Stimulated activated CD8-positive, alpha-beta memory T cell treated with anti-CD3 and anti-CD28 coated beads, Interleukin-12 subunit alpha, Interleukin-12 subunit beta, amount 100 ng/mL, for 24 hours (primary cell): ENCODE measurements around the gene MS4A6E.
"Not testable (repeated sequence)": the region's sequence is repeated elsewhere in the genome, so short reads cannot be mapped to it uniquely, and the experiment has no call there.

ENCODE experiments used
- DNase-seq: peaks from one replicate; pipeline ENCODE4 v3.0.0-alpha.2; 2020; ENCODE audit errors: extremely low read depth

MS4A6E gene

GRCh38 chr11:60336767-60337391 lies 9.8 kb downstream of the MS4A6E start:
- DNase-seq = no peak

GRCh38 chr11:60338053-60338452 lies 11.0 kb downstream of the MS4A6E start:
- no peak for DNase-seq

- DNase-seq = no peak
Observed at GRCh38 chr11:60339356-60339755, 12.3 kb downstream of the MS4A6E start.

GRCh38 chr11:60343094-60343704 lies 16.1 kb downstream of the MS4A6E start:
- DNase-seq = no peak

- DNase-seq = no peak
Observed at GRCh38 chr11:60344146-60344545, 17.1 kb downstream of the MS4A6E start.

- DNase-seq = no peak
Observed at GRCh38 chr11:60345489-60345888, 18.4 kb downstream of the MS4A6E start.

- no peak for DNase-seq
Observed at GRCh38 chr11:60347084-60347797, 20.2 kb downstream of the MS4A6E start.

- DNase-seq = no peak
Observed at GRCh38 chr11:60348116-60348515, 21.1 kb downstream of the MS4A6E start.

GRCh38 chr11:60349990-60350389 lies 22.9 kb downstream of the MS4A6E start:
- DNase-seq = no peak

- no peak for DNase-seq
Observed at GRCh38 chr11:60357771-60358170, 30.7 kb downstream of the MS4A6E start.

GRCh38 chr11:60360621-60361020 lies 33.6 kb downstream of the MS4A6E start:
- DNase-seq = no peak

GRCh38 chr11:60362241-60362640 lies 35.2 kb downstream of the MS4A6E start:
- no peak for DNase-seq

GRCh38 chr11:60363542-60364470 lies 36.8 kb downstream of the MS4A6E start:
- DNase-seq = peak; percentile 10

- not testable (repeated sequence) for DNase-seq
Observed at GRCh38 chr11:60366262-60366904, 39.3 kb downstream of the MS4A6E start.

GRCh38 chr11:60367009-60367408 lies 40.0 kb downstream of the MS4A6E start:
- no peak for DNase-seq

GRCh38 chr11:60367896-60368295 lies 40.8 kb downstream of the MS4A6E start:
- DNase-seq = no peak

- no peak for DNase-seq
Observed at GRCh38 chr11:60370252-60370810, 43.3 kb downstream of the MS4A6E start.

GRCh38 chr11:60370811-60371298 lies 43.8 kb downstream of the MS4A6E start:
- DNase-seq = no peak

GRCh38 chr11:60371386-60371785 lies 44.3 kb downstream of the MS4A6E start:
- no peak for DNase-seq

GRCh38 chr11:60371854-60372253 lies 44.8 kb downstream of the MS4A6E start:
- DNase-seq = no peak

GRCh38 chr11:60372767-60373166 lies 45.7 kb downstream of the MS4A6E start:
- DNase-seq = no peak
